A549 treated with AZD9567 at 1 μM for 4 hours (cell line): Measurements from ENCODE around the gene KRTAP10-3. TPM values are rescaled to one million over a fixed set of nuclear protein-coding genes. Genes with fewer than 3 reads are reported as not detected.

Experiments used
- total RNA-seq: library from RNA; stranded (reverse); fragments of 200-300 nt; extraction: Qiagen RNA extraction; gene quantifications from 5 replicates; pipeline ENCODE4 v1.2.3, GENCODE V29; 2022; ENCODE audit not compliant: insufficient read depth

Gene KRTAP10-3, protein sequence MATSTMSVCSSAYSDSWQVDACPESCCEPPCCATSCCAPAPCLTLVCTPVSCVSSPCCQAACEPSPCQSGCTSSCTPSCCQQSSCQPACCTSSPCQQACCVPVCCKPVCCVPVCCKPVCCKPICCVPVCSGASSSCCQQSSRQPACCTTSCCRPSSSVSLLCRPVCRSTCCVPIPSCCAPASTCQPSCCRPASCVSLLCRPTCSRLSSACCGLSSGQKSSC
- total RNA-seq = not detected in 5 replicates

DNA sequence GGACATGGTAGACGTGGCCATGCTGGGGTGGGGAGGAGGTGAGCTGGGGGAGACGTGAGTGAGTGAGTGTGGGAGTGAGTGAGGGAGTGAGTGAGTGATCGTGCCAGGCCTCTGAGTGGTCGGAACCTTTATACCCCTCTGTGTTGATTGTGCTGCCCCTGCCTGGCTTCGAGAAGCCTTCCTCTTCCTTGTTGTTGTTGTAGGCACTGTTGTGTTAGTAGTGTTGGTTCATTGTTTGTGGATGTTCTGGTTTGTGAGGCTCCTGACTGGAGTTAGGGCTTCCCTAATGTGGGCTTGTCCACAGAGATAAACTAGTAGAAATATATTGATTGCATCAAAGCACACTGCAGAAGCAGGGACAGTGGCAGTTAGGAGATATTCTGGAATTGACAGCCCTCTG, at the start of gene KRTAP10-3:
Gene KRTAP10-3, minus strand, starts transcription at position 101 of the 400 bp plus-strand sequence. Its CDS starts 80 bp downstream, at position 21.

DNA sequence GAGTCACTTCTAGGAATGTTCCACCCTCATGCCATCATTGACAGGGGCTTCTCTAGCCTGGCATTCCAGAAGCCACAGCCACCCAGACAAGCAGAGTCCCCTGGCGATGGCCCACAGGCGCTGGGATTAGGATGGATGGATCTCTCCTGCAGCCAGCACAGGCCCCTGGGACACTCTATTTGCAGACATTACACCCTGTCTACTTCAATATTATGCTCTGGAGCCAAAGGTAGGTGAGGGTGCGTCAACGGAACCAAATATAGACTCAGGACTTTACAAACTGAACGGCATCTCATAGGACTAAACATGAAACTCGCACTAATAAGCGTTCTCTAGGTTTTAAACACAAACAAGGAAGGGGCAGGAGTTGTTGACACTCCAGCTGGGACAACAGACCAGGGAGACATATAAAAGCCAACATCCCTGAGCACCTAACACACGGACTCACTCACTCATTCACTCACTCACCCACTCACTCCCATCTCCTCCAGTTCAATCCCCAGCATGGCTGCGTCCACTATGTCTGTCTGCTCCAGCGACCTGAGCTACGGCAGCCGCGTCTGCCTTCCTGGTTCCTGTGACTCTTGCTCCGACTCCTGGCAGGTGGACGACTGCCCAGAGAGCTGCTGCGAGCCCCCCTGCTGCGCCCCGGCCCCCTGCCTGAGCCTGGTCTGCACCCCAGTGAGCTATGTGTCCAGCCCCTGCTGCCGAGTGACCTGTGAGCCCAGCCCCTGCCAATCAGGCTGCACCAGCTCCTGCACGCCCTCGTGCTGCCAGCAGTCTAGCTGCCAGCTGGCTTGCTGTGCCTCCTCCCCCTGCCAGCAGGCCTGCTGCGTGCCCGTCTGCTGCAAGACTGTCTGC, 41.8 kb upstream of the KRTAP10-3 start, which contains the start of gene KRTAP10-7:
Gene KRTAP10-7, plus strand, starts transcription at position 480 of the 861 bp plus-strand sequence. Its CDS starts 25 bp downstream, at position 505.

DNA sequence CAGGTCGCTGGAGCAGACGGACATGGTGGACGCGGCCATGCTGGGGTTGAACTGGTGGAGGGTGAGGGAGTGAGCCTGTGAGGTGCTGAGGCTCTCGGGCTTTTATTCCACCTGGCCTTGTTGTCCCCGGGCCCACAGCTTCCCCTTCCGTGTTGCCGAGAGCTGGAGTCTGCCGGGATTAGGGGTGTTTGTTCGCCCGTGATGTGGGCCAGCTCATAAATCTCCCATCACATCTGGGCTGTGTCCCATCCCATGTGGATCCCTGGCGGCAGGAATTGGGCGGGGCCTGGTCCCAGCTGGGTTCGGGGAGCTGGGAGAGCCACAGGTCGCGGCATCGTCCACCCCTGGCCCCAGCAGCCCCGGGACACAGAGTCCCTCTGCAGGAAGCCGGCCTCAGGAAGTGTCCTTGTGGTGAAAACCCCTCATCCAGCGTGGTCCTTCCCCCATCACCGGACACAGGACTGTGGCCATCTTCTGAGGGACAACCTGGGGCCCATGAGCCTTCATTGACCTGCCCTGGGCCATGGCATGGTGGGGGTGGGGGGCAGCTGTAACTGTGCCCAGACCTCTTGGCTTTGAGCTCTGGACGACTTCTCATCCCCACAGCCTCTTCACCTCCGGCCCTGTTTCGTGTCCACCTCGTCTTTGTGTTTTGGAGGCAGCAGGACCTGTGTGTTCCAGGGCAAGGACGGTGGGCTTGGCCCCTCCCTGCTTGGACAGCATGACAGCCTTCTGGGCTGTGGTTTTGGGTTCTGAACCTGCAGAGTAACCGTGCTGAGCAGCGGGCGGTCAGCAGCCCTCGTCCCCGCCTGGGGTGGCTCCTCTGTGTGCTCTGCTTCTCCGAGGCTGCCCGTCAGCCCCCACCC, 34.1 kb upstream of the KRTAP10-3 start, which contains the start of gene KRTAP10-6:
Gene KRTAP10-6, minus strand, starts transcription at position 60 of the 866 bp plus-strand sequence. Its CDS starts 21 bp downstream, at position 39.

DNA sequence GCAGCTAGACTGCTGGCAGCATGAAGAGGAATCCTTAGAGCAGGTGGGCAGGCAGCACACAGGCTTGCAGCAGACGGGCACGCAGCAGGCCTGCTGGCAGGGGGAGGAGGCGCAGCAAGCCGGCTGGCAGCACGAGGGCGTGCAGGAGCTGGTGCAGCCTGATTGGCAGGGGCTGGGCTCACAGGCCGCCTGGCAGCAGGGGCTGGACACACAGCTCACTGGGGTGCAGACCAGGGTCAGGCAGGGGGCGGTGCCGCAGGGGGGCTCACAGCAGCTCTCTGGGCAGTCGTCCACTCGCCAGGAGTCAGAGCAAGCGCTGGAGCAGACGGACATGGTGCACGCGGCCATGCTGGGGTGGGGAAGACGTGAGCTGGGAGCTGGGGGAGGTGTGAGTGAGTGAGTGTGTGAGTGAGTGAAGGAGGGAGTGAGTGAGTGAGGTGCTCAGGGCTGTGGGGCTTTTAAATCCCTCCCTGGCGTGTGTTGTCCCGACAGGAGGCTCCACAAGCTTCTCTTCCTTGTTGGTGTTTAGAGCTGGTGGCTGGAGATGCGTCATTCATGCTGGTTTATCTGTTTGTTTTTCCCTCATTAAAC, 21.7 kb upstream of the KRTAP10-3 start, which contains the start of gene KRTAP10-5:
Gene KRTAP10-5, minus strand, starts transcription at position 374 of the 591 bp plus-strand sequence. Its CDS starts 26 bp downstream, at position 348.

DNA sequence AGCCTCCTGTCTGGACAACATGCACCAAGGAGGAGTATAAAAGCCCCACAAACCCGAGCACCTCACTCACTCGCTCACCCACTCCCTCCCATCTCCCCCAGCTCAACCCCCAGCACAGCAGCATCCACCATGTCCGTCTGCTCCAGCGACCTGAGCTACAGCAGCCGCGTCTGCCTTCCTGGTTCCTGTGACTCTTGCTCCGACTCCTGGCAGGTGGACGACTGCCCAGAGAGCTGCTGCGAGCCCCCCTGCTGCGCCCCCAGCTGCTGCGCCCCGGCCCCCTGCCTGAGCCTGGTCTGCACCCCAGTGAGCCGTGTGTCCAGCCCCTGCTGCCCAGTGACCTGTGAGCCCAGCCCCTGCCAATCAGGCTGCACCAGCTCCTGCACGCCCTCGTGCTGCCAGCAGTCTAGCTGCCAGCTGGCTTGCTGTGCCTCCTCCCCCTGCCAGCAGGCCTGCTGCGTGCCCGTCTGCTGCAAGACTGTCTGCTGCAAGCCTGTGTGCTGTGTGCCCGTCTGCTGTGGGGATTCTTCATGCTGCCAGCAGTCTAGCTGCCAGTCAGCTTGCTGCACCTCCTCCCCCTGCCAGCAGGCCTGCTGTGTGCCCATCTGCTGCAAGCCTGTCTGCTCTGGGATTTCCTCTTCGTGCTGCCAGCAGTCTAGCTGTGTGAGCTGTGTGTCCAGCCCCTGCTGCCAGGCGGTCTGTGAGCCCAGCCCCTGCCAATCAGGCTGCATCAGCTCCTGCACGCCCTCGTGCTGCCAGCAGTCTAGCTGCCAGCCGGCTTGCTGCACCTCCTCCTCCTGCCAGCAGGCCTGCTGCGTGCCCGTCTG, 15.2 kb upstream of the KRTAP10-3 start, which contains the start of gene KRTAP10-4:
Gene KRTAP10-4, plus strand, starts transcription at position 100 of the 827 bp plus-strand sequence. Its CDS starts 30 bp downstream, at position 130.

DNA sequence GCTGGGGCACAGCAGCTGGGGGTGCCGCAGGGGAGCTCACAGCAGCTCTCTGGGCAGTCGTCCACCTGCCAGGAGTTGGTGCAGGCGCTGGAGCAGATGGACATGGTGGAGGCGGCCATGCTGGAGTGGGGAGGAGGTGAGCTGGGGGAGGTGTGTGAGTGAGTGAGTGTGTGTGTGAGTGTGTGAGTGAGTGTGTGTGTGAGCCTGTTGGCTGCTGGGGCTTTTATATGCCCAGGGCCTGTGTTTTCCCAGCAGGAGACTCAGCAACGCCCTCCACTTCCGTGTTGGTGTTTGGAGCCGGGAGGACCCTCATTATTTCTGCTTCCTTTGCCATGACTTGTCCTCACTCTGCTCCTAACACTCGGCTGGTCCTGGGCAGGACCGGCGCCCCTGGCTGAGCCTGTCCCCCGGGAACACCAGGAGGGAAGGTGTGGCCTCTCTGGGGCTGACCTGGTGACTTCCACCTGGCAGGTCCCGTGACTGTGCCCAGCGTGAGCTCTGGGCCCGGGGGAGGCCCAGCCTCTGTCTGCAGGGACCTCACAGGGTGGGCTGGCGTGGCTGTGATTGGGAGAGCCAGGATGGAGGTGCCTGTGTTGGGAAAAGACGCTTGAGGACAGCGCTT, 7.1 kb downstream of the KRTAP10-3 start, which contains the start of gene KRTAP10-2:
Gene KRTAP10-2, minus strand, starts transcription at position 166 of the 622 bp plus-strand sequence. Its CDS starts 47 bp downstream, at position 119.

DNA sequence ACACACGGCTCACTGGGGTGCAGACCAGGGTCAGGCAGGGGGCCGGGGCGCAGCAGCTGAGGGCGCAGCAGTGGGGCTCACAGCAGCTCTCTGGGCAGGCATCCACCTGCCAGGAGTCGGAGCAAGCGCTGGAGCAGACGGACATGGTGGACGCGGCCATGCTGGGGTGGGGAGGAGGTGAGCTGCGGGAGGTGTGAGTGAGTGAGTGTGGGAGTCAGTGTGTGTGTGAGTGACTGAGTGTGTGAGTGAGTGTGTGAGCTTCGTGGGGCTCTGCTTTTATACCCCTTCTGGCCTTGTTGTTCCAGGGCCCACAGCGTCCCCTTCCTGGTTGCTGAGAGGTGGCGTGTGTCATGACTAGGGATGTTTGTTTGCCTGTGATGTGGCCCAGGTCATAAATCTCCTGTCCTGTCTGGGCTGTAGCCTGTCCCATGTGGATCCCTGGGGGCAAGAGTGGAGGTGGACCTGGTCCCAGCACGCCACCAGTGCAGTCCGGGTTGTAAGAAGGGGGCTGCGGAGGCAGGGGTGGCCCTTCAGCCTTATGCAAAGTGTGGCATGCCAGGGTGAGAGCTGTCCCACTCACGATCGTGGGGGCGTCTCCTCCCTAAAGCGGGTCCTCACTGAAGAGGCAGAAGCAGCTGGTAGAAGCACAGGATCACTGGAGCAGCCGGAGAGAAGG, 18.5 kb downstream of the KRTAP10-3 start, which contains the start of gene KRTAP10-1:
Gene KRTAP10-1, minus strand, starts transcription at position 205 of the 676 bp plus-strand sequence. Its CDS starts 45 bp downstream, at position 160.

Other genes starting within 250 kb of the KRTAP10-3 start
- 4.7 to 11.8 TPM (median 9.1 TPM) in 5 replicates for gene CFAP410, start 219.4 kb downstream of the KRTAP10-3 start, total RNA-seq
- gene TRPM2, start 205.2 kb downstream of the KRTAP10-3 start, total RNA-seq = 7.2 to 9.5 TPM (median 7.9 TPM) in 5 replicates
- 1.6 to 2.8 TPM (median 2.4 TPM) in 5 replicates for gene LRRC3, start 103.3 kb downstream of the KRTAP10-3 start, total RNA-seq
- gene KRTAP10-1, start 18.6 kb downstream of the KRTAP10-3 start, total RNA-seq = not detected in 5 replicates
- gene KRTAP10-2, start 7.3 kb downstream of the KRTAP10-3 start, total RNA-seq = not detected in 5 replicates
- not detected in 5 replicates for gene KRTAP10-4, start 14.9 kb upstream of the KRTAP10-3 start, total RNA-seq
- not detected in 5 replicates for gene KRTAP10-5, start 21.8 kb upstream of the KRTAP10-3 start, total RNA-seq
- not detected in 5 replicates for gene KRTAP10-6, start 33.7 kb upstream of the KRTAP10-3 start, total RNA-seq
- gene KRTAP10-7, start 41.8 kb upstream of the KRTAP10-3 start, total RNA-seq = not detected in 5 replicates
- not detected in 5 replicates for gene KRTAP10-8, start 53.3 kb upstream of the KRTAP10-3 start, total RNA-seq
- gene KRTAP10-9, start 68.3 kb upstream of the KRTAP10-3 start, total RNA-seq = not detected in 5 replicates
- gene KRTAP10-10, start 78.6 kb upstream of the KRTAP10-3 start, total RNA-seq = not detected in 5 replicates
- not detected in 5 replicates for gene KRTAP10-11, start 87.6 kb upstream of the KRTAP10-3 start, total RNA-seq
- not detected in 5 replicates for gene KRTAP12-4, start 95.9 kb upstream of the KRTAP10-3 start, total RNA-seq
- not detected in 5 replicates for gene KRTAP12-3, start 99.1 kb upstream of the KRTAP10-3 start, total RNA-seq
- gene KRTAP12-2, start 108.1 kb upstream of the KRTAP10-3 start, total RNA-seq = not detected in 5 replicates
- not detected in 5 replicates for gene KRTAP12-1, start 123.4 kb upstream of the KRTAP10-3 start, total RNA-seq
- gene KRTAP10-12, start 138.4 kb upstream of the KRTAP10-3 start, total RNA-seq = not detected in 5 replicates
- gene TSPEAR, start 152.8 kb upstream of the KRTAP10-3 start, total RNA-seq = 0.02 TPM in 1 of 5 replicates, not detected in the others
- 26.1 to 39.4 TPM (median 38.1 TPM) in 5 replicates for gene UBE2G2, start 243.0 kb upstream of the KRTAP10-3 start, total RNA-seq